Effector CD4-positive, alpha-beta T cell (primary cell): ENCODE measurements around the gene TTC3.
A peak's percentile ranks its signal among the peaks of the same experiment; 100 is the strongest.
"Not testable (repeated sequence)": the region's sequence is repeated elsewhere in the genome, so short reads cannot be mapped to it uniquely, and the experiment has no call there.

ENCODE experiments used
- DNase-seq: peaks from one replicate; pipeline ENCODE4 v3.0.0-alpha.2; 2020

The TTC3 gene

GRCh38 chr21:37199057-37199924, 126.2 kb downstream of the TTC3 start:
- no peak for DNase-seq

DNA sequence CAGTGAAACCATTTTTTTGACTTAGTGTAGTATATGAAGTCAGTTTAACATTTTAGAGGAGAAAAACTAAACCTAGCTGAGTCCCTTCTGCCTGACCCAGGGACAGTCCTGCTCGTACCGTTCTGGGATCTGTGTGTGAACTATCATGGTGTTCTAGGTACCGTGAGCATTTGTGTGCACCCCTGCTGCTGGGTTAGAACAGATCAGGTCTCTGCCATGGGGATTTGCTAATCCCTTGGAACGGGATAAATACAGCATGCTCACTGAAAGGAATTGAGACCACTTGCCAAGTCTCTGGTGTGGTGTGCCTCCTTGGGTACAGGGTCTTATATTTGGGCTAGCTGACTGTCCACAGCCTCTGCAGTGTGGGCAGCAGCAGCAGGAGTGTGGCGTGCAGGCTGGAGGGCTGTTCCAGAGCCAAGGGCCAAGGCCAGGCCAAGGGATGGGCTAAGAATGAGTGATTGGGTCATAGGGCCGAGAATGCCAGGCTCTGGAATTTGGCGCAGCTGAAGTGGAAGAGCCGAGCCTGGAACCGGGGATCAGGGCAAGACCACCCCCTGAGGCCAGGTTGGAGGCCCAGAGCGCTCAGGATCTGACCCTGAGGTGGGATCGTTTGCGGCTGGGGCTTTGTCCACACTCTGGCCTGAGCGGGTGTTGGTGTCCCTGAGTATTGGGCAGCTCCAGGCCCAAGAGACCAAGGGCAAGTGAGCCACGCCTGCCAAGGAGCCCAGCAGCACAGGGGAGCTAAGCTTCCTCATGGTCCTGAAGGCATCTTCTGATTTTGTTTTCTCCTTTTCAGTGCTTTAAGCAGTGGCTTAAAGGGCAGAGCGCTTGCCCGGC, 127.8 kb downstream of the TTC3 start:
- DNase-seq: no peak

DNA sequence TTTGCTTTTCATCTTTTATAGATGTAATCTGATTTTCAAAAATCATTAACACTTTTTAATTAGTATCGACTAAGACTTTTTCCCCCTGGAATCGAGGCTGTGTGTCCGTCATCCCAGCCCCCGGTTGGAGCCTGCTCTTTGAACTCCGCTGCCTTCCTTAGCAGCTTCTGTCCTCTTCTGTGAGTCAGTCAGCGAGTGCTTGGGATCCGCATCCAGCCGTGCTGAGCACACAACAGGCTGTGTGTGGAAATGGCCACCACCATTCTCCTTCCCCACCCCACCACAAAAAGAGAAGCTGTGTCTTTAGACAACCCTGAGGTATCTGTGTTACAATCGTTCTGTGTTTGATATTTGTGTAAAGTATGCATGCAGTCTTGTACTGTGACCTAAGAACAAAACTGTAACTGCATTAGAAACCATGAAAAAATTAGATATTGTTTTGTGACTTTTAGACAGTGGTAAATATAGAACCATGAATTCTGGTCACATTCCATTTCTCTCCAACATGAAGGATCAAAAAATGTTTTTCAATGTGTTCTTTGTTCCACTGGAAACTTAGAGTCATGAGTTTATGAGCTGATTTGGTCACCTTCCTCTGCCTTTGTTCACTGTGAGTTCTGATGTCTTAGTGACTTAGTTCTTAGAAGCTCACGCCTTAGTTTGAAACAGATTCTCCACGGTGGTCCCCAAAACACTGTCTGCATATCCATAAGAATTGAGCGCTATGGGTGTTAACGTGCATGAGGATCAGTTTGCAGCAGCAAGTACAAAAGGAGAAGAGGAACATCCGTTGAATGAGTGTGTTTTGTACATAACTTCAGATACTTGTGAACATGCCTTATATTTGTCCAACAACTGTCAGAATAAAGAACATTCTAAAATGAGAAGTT, 129.4 kb downstream of the TTC3 start:
- DNase-seq: no peak

DNA sequence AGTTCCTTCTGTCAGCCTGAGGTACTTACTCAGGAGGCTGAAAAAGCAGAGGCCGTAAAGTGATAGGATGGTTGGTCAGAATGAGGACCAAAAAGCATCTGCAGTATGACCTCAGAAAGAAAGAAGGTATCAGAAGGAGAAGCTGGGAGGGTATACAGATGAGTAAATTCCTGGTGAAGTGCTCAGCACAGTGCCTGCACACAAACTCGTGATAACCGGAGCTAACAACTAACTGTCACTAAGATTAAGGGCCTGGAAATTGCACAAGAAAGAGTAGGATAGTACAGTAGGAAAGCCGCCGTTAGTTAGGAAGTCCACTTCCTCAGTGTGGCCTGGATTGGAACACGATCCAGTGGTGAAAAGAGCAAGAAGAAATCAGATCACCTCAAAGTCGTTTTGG, 131.5 kb downstream of the TTC3 start:
- no peak for DNase-seq

GRCh38 chr21:37206496-37206895, 133.4 kb downstream of the TTC3 start:
- no peak for DNase-seq

GRCh38 chr21:37207441-37208009, 134.5 kb downstream of the TTC3 start:
- DNase-seq: no peak

- DNase-seq: no peak
These were observed 135.1 kb downstream of the TTC3 start for GRCh38 chr21:37208056-37208721.

GRCh38 chr21:37208741-37209225, 135.7 kb downstream of the TTC3 start:
- DNase-seq: no peak

DNA sequence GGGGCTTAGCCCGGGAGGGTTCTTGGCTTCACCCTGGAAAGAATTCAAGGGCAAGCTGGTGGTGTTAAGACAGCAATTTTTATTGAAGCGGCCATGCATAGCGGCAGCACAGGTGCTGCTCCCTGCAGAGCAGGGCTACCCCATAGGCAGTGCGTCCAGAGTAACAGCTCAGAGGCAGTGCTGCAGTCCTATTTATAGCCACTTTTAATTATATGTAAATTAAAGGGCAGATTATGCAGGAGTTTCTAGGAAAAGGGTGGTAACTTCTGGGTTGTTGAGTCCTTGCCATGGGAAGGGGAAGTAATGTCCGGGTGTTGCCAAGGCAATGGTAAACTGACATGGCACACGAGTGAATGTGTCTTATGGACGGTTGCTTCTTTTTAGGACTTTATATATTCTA, 137.1 kb downstream of the TTC3 start:
- no peak for DNase-seq

DNA sequence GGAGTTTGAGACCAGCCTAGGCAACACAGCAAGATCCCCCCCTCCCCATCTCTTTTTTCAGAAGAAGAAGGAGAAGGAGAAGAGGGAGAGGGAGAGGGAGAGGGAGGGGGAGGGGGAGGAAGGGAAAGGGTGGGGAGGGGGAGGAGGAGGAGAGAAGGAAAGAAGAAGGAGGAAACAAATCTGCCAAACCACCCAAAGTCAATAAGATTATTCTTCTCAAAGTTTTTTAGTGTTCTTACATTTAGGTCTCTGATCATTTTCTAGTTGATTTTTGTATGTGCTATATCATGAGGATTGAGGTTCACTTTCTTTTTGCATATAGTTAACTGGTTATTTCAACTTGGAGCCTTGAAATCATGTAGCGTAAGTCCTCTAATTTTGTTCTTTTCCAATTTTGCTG, 137.7 kb downstream of the TTC3 start:
- DNase-seq: no peak

DNA sequence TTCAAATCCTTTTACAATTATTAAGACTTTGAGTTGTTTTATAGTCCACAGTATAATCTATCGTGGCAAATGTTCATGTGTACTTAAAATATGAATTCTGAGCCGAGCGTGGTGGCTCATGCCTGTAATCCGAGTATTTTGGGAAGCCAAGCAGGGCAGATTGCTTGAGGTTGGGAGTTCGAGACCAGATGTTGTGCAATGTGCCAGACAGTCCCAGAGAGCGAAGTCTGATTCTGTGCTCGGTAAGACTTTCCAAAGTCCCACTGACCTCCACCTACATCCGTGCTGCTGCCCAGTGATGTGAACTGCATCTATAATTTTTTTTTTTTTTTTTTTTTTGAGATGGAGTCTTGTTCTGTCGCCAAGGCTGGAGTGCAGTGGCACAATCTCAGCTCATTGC, 141.9 kb downstream of the TTC3 start:
- no peak for DNase-seq

GRCh38 chr21:37219761-37220432, 146.8 kb downstream of the TTC3 start:
- no peak for DNase-seq

DNA sequence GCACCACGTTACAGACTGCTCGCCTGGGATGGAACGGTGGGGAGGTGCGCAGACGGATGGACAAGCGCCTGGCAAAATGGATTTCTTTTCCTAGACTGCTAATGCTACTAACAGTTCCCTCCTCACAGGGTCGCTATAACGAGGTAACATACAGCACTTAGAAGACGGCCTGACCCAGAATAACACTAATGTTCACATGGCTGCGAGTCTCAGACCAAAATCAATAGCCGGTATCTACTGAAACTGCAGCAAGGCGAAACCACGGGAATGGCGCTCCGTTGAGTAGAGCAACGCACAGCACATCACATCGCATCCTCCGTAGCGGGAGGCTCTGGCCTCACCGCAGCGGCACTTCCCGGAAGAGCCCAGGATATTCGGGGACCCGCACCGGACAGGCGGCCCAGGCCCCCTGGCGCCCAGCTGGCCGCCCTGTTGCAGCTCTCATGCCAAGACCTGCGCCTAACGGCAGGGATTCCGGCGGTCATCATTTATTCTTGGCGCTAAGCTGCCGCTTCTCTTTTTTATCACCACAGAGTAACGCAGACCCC, 147.5 kb downstream of the TTC3 start:
- DNase-seq: peak; percentile 18

DNA sequence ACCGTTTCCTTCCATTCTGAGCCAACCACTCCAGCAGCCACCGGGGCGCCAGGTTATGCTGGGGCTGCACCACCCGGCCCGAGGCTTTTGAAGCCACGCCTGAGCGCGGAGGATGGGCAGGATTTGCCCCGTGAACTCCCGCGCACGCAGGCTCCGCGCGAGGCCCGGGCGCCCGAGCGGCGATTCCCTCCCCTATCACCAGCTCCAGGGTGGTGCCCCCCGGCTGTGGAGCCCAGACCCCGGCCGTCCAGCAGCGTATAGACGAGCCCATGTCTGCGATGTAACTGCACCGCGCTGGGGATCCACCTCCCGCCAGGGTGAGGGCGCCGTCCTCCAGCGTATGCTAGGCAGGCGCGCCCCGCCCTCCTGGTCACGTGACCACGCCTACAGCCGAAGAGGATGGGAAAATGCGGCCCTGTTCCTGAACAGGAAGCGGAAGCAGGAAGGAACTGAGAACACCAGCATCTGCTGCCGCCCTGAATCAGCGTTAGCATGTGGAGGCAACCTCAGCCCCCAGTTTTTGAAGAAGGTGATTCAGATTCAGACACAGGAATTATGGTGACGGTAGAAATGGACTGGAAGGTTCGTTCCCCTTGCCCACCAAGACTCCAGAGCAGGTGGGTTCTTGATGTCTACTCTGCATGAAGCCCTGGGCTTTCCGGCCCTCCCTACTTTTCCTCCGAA, 148.1 kb downstream of the TTC3 start:
- peak; percentile 92 for DNase-seq

GRCh38 chr21:37222248-37222647, 149.2 kb downstream of the TTC3 start:
- not testable (repeated sequence) for DNase-seq

- no peak for DNase-seq
These were observed 150.8 kb downstream of the TTC3 start for GRCh38 chr21:37223804-37224345.

DNA sequence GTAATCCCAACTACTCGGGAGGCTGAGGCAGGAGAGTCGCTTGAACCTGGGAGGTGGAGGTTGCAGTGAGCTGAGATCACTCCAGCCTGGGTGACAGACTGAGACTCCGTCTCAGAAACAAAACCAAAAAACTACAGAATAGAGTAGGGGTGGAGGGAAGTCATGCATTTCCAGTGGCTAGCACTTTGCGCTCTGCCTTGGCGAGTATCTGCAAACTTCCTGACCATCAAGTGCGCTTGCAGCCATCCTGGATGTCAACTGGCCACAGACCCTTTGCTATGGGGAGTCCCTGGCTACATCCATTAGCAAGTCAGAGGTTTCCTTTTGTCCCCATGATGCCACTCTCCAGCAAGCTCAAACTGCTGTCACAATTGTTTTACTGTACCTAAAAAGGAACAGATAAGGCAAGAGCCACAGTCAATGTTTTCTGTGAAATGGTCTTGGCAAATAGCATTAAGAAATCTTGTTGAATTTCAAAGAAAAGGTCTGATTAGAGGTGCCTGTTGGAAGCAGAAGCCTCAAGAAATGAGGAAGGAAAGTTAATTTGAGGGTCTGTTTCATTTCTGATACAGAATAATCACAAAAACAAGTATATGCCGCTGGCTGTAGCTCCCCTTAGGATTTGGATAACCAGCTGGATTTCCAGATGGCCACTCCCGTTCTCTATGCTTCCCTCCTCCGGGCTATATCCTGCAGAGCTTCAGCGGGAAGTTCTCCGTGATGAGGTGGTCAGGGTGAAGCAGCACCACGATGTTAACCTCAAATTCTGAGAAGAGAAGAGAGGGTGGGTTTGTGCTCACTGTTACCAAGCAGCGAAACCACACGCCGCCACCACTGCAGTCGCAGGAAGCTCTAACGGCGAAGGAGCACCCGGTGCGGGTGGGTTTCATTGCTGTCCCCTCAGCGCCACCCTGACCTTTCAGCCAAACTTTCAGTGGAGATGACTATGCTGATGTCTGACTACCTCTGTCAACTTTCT, 152.1 kb downstream of the TTC3 start:
- no peak for DNase-seq

- DNase-seq: no peak
These were observed 153.2 kb downstream of the TTC3 start for GRCh38 chr21:37226041-37226920.
